Vagina (tissue), 2 donors: ENCODE data around the gene COBL.

Experiments
- POLR2A ChIP-seq, 2 donors: fragments of 450-650 bp; IDR thresholded peaks; one replicate each; pipeline ENCODE4 v1.6.1; 2017; ENCODE audit warnings: antibody characterized with exemption in 2 of 2, mild to moderate bottlenecking in 2 of 2, moderate library complexity in 2 of 2
- POLR2AphosphoS5 ChIP-seq, 2 donors: sonication (generic); formaldehyde crosslinking; IDR thresholded peaks; one replicate each; pipeline ENCODE4 v1.9.0; 2017; ENCODE audit warnings: antibody characterized with exemption in 2 of 2, mild to moderate bottlenecking in 2 of 2, low read depth in 1 of 2; ENCODE audit not compliant: insufficient read depth in 1 of 2
- TF ChIP-seq, protein P1 (sequence below), 3 experiments: fragments of 450-650 bp in 2 of 3; fragments of 200-600 bp in 1 of 3; sonication (generic) in 1 of 3; IDR thresholded peaks; one replicate each; pipeline ENCODE4 v1.5.1; 2017 to 2019; ENCODE audit warnings: antibody characterized with exemption in 3 of 3, mild to moderate bottlenecking in 2 of 3, moderate library complexity in 2 of 3

DNA sequence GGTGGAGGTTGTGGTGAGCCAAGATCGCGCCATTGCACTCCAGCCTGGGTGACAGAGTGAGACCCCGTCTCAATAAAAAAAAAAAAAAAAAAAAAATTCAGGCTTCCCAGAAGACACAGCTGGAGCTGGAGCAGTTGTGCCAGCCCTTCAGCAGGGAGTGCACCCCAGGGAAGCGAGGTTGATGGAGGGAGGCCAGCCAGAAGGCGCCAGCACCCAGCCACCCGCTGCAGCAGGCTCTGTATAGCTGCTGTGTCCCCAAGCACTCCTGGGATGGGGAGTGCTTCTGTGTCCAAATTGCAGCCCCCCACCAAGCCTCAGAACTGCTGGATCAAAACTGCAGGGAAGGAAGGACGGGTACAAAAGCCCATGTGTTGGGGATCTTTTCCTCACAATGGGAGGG is 47.8 kb downstream of the COBL start:
- TF ChIP-seq POLR2A (IDR thresholded peaks at IDR 0.05) (no peak), POLR2AphosphoS5 (IDR thresholded peaks at IDR 0.05; ENCODE audit: insufficient read depth in 1 of 2, low read depth in 1 of 2) (no peak)
- TF ChIP-seq, protein P1, sequence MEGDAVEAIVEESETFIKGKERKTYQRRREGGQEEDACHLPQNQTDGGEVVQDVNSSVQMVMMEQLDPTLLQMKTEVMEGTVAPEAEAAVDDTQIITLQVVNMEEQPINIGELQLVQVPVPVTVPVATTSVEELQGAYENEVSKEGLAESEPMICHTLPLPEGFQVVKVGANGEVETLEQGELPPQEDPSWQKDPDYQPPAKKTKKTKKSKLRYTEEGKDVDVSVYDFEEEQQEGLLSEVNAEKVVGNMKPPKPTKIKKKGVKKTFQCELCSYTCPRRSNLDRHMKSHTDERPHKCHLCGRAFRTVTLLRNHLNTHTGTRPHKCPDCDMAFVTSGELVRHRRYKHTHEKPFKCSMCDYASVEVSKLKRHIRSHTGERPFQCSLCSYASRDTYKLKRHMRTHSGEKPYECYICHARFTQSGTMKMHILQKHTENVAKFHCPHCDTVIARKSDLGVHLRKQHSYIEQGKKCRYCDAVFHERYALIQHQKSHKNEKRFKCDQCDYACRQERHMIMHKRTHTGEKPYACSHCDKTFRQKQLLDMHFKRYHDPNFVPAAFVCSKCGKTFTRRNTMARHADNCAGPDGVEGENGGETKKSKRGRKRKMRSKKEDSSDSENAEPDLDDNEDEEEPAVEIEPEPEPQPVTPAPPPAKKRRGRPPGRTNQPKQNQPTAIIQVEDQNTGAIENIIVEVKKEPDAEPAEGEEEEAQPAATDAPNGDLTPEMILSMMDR (IDR thresholded peaks at IDR 0.05) = no peak
